Upper lobe of right lung (tissue), 1 donor: ENCODE data around the gene GAL3ST3. TPM values are rescaled to one million over a fixed set of nuclear protein-coding genes. Genes with fewer than 3 reads are reported as not detected.
"Not testable (repeated sequence)": the region's sequence is repeated elsewhere in the genome, so short reads cannot be mapped to it uniquely, and the experiment has no call there.

Source experiments
- ATAC-seq: fragments of 200-7000 bp; cut with Tn5 transposase; one replicate; pipeline ENCODE4 v1.9.1; 2020; ENCODE audit warnings: mild to moderate bottlenecking, moderate library complexity
- DNase-seq: peaks from one replicate; pipeline ENCODE4 v3.0.0-alpha.2; 2020
- H3K27ac ChIP-seq: fragments of 200-600 bp; one replicate; pipeline ENCODE4 v1.8.0; 2022
- H3K27me3 ChIP-seq: fragments of 200-600 bp; one replicate; pipeline ENCODE4 v1.8.0; 2022; ENCODE audit warnings: mild to moderate bottlenecking
- H3K36me3 ChIP-seq: fragments of 200-600 bp; one replicate; pipeline ENCODE4 v1.8.0; 2022
- H3K4me1 ChIP-seq: fragments of 200-600 bp; one replicate; pipeline ENCODE4 v1.8.0; 2022
- H3K4me3 ChIP-seq: fragments of 200-600 bp; one replicate; pipeline ENCODE4 v1.8.0; 2022; ENCODE audit warnings: mild to moderate bottlenecking
- H3K9me3 ChIP-seq: fragments of 200-600 bp; one replicate; pipeline ENCODE4 v1.8.0; 2022
- CTCF ChIP-seq: fragments of 200-600 bp; IDR thresholded peaks from one replicate; pipeline ENCODE4 v1.8.0; 2022; ENCODE audit warnings: antibody characterized with exemption
- intact Hi-C: fragments of 100-400 bp; cut with DNase I; formaldehyde crosslinking; loops from one replicate; pipeline ENCODE4 v1.11.0; 2022
- total RNA-seq: library from RNA; stranded (reverse); fragmentation: NEBNext Ultra II Directional; extraction: Animal tissue kit (Norgen Biotek cat#: 25700); gene quantifications from one replicate; pipeline ENCODE4 v1.2.1, GENCODE V29; 2021
- donor health status: DM: no; HTN: yes; CAD: no; lungs with severe emphysema.

Gene GAL3ST3
- total RNA-seq, 1 donor from 2014 or later, result not detected

GRCh38 chr11:66011785-66012303 is 37.1 kb downstream of the GAL3ST3 start, which contains the start of gene CST6:
CST6 (plus strand) TSS chr11:66012008; CDS start chr11:66012045, 37 bp downstream.
- Histone ChIP-seq H3K27ac (peak within 1 kb of the TSS; percentile 72), H3K36me3 (no peaks in the 10 kb centered on the region), H3K27me3 (peaks cover 18% of the 10 kb centered on the region), H3K9me3 (no peaks in the 10 kb centered on the region), H3K4me3 (peak within 1 kb of the TSS; percentile 29), H3K4me1 (peaks cover 9% of the 10 kb centered on the region)
- DNase-seq, result peak; percentile 72
- intact Hi-C loops, result no loop called here
- ATAC-seq, result peak; percentile 21
- no peak for TF ChIP-seq CTCF

- no peak for TF ChIP-seq CTCF
- intact Hi-C loops, result no loop called here
- DNase-seq (peak; percentile 83), ATAC-seq (peak; percentile 85)
- peak overlapping the region; percentile 72 for H3K27ac ChIP-seq
- peak overlapping the region; percentile 29 for H3K4me3 ChIP-seq
- H3K9me3 ChIP-seq, result no peaks in the 10 kb centered on the region
- peaks cover 18% of the 10 kb centered on the region for H3K27me3 ChIP-seq
- H3K4me1 ChIP-seq, result peaks cover 9% of the 10 kb centered on the region
- no peaks in the 10 kb centered on the region for H3K36me3 ChIP-seq
Measured at GRCh38 chr11:66011239-66011784, 37.6 kb downstream of the GAL3ST3 start.

- intact Hi-C loops, ATAC-seq, DNase-seq, H3K9me3 ChIP-seq, H3K36me3 ChIP-seq, H3K4me3 ChIP-seq, H3K4me1 ChIP-seq, H3K27ac ChIP-seq: not testable (repeated sequence)
- H3K27me3 ChIP-seq, result peaks cover 18% of the 10 kb centered on the region
Measured at GRCh38 chr11:66010036-66010435, 38.9 kb downstream of the GAL3ST3 start.

- DNase-seq (no peak), ATAC-seq (no peak)
- peaks cover 9% of the 10 kb centered on the region for H3K4me1 ChIP-seq
- no peak for TF ChIP-seq CTCF
- no peak overlapping the region for H3K4me3 ChIP-seq
- no peak overlapping the region for H3K27ac ChIP-seq
- intact Hi-C loops, result no loop called here
- H3K9me3 ChIP-seq, result no peaks in the 10 kb centered on the region
- peaks cover 20% of the 10 kb centered on the region for H3K36me3 ChIP-seq
- peaks cover 18% of the 10 kb centered on the region for H3K27me3 ChIP-seq
Measured at GRCh38 chr11:66008468-66009101, 40.4 kb downstream of the GAL3ST3 start.

- DNase-seq (no peak), ATAC-seq (no peak)
- Histone ChIP-seq H3K36me3 (peaks cover 21% of the 10 kb centered on the region), H3K4me1 (peaks cover 14% of the 10 kb centered on the region), H3K4me3 (no peak overlapping the region), H3K9me3 (no peaks in the 10 kb centered on the region), H3K27ac (no peak overlapping the region), H3K27me3 (peaks cover 17% of the 10 kb centered on the region)
- TF ChIP-seq CTCF, result no peak
- intact Hi-C loops, result no loop called here
Measured at GRCh38 chr11:66008095-66008467, 40.9 kb downstream of the GAL3ST3 start.

GRCh38 chr11:66007201-66007634 is 41.7 kb downstream of the GAL3ST3 start:
- Histone ChIP-seq H3K4me1 (peaks cover 14% of the 10 kb centered on the region), H3K36me3 (peaks cover 21% of the 10 kb centered on the region), H3K4me3 (no peak overlapping the region), H3K27ac (no peak overlapping the region), H3K27me3 (peaks cover 11% of the 10 kb centered on the region), H3K9me3 (no peaks in the 10 kb centered on the region)
- no peak for TF ChIP-seq CTCF
- intact Hi-C loops, result no loop called here
- DNase-seq (no peak), ATAC-seq (no peak)
